Measurements from ENCODE around the gene PCSK2. TPM values are rescaled to one million over a fixed set of nuclear protein-coding genes. Genes with fewer than 3 reads are reported as not detected.

Gene PCSK2
- total RNA-seq, 4 donors from 2014 or later, result 0.29 TPM; not detected in 3

GRCh38 chr20:17197041-17197440, 29.8 kb upstream of the PCSK2 start:
- H3K36me3 ChIP-seq, result no peaks in the 10 kb centered on the region
- no peak overlapping the region for H3K4me3 ChIP-seq
- DNase-seq (no peak), ATAC-seq (no peak)
- H3K9me3 ChIP-seq, result no peaks in the 10 kb centered on the region
- H3K27ac ChIP-seq, result no peak overlapping the region
- in situ Hi-C loops (cut with MboI; ENCODE audit: low sequenced_read_pairs in 4 of 4), result no loop called here
- TF ChIP-seq CTCF (IDR thresholded peaks at IDR 0.05 in 4 of 5, conservative IDR thresholded peaks at IDR 0.05 in 1 of 5), result no peak
- TF ChIP-seq POLR2A (IDR thresholded peaks at IDR 0.05), result no peak
- intact Hi-C loops (cut with DNase I; ENCODE audit: low total_unique reads), result no loop called here
- H3K27me3 ChIP-seq, result no peaks in the 10 kb centered on the region
- H3K4me1 ChIP-seq, result no peaks in the 10 kb centered on the region

DNA sequence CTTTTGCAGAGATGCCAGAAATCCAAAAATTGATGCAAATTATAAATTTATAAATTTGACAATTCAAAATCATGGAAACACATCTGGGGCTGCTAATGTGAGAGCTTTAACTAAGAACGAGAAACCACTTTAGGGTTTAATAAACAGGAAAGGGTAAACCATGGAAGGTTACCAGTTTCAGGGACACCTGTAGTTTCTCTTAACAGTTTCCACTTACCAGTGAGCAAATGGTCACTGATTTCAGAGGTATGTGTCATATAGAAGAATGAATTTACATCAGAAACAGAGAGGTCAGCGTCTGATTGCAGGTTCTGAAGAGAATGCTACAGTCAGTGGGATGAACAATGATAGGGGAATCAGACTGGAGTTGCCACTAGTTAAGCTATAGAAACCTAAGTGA, 24.8 kb upstream of the PCSK2 start:
- H3K9me3 ChIP-seq, result no peaks in the 10 kb centered on the region
- H3K27ac ChIP-seq, result no peak overlapping the region
- no peak for DNase-seq
- intact Hi-C loops (cut with DNase I; ENCODE audit: low total_unique reads) (no loop called here), in situ Hi-C loops (cut with MboI; ENCODE audit: low sequenced_read_pairs in 4 of 4) (no loop called here)
- H3K27me3 ChIP-seq, result no peaks in the 10 kb centered on the region
- no peaks in the 10 kb centered on the region for H3K36me3 ChIP-seq
- no peak overlapping the region for H3K4me3 ChIP-seq
- no peaks in the 10 kb centered on the region for H3K4me1 ChIP-seq
- TF ChIP-seq CTCF (IDR thresholded peaks at IDR 0.05 in 4 of 5, conservative IDR thresholded peaks at IDR 0.05 in 1 of 5) (no peak), POLR2A (IDR thresholded peaks at IDR 0.05) (no peak)
- no peak for ATAC-seq

DNA sequence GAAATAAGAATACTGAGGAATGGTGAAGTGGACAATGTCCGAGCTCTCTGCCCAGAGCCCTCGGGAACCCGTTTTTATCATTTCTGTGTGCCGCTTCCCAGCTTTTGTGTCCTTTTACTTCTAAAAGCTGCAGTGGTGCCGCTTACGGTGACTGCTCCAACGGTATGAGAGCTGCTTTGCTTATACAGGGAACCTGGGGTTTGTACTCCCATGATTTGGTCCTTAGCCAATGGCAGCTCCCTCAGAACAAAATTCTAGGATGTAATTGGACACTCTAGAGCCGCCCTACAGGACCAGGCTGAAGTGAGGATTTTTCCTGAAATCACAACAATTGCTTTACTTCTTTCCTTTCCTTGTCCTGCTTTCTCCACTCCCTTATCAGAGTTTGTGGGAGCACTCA, 24.2 kb upstream of the PCSK2 start:
- no peaks in the 10 kb centered on the region for H3K36me3 ChIP-seq
- no peak overlapping the region for H3K4me3 ChIP-seq
- DNase-seq, result no peak
- in situ Hi-C loops (cut with MboI; ENCODE audit: low sequenced_read_pairs in 4 of 4) (no loop called here), intact Hi-C loops (cut with DNase I; ENCODE audit: low total_unique reads) (no loop called here)
- H3K9me3 ChIP-seq, result no peaks in the 10 kb centered on the region
- TF ChIP-seq POLR2A (IDR thresholded peaks at IDR 0.05) (no peak), CTCF (IDR thresholded peaks at IDR 0.05 in 4 of 5, conservative IDR thresholded peaks at IDR 0.05 in 1 of 5) (no peak)
- H3K27ac ChIP-seq, result no peak overlapping the region
- ATAC-seq, result no peak
- no peaks in the 10 kb centered on the region for H3K4me1 ChIP-seq
- H3K27me3 ChIP-seq, result no peaks in the 10 kb centered on the region

DNA sequence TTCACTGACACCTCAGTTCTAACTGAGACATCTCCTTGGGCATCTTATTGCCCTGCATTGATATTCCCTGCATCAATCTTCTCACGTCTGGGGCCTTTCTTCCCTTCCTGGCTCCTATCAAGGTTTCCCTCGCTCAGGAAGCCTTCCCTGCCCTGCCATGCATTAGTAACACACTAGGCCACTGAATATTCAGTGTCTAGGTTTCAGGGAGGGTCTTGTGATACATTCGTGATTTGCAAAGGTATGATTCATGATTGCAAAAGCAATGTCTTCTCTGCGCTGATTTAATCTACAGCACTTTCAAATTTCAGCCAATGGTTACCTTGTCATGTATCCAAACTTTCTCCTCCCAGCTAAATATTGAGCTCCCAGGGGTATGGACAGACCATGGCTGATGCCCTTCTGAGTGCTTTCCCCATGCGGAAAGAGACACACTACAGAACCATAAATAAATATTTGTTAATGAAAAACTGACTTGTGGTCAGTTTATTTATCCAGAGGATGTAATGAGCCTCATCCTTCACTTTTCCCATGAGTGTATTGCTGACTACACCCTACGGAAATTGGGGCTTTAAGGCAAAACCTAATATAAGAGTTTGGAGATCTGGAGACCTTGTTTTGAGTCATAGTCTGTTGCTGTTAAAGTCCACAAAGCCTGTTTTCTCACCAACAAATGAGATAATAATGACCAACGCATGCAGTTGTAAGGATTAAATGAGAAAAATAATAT, 21.6 kb upstream of the PCSK2 start:
- in situ Hi-C loops (cut with MboI; ENCODE audit: low sequenced_read_pairs in 4 of 4), result no loop called here
- DNase-seq (no peak), ATAC-seq (no peak)
- no peaks in the 10 kb centered on the region for H3K9me3 ChIP-seq
- H3K27me3 ChIP-seq, result no peaks in the 10 kb centered on the region
- H3K36me3 ChIP-seq, result no peaks in the 10 kb centered on the region
- no peak overlapping the region for H3K4me3 ChIP-seq
- intact Hi-C loops (cut with DNase I; ENCODE audit: low total_unique reads), result no loop called here
- TF ChIP-seq POLR2A (IDR thresholded peaks at IDR 0.05) (no peak), CTCF (IDR thresholded peaks at IDR 0.05 in 4 of 5, conservative IDR thresholded peaks at IDR 0.05 in 1 of 5) (no peak)
- no peak overlapping the region for H3K27ac ChIP-seq
- no peaks in the 10 kb centered on the region for H3K4me1 ChIP-seq

GRCh38 chr20:17210387-17210786, 16.5 kb upstream of the PCSK2 start:
- Histone ChIP-seq H3K9me3 (no peaks in the 10 kb centered on the region), H3K36me3 (no peaks in the 10 kb centered on the region), H3K4me3 (no peak overlapping the region), H3K27ac (no peak overlapping the region), H3K27me3 (no peaks in the 10 kb centered on the region), H3K4me1 (no peaks in the 10 kb centered on the region)
- no peak for ATAC-seq
- in situ Hi-C loops (cut with MboI; ENCODE audit: low sequenced_read_pairs in 4 of 4), result no loop called here
- no peak for DNase-seq
- intact Hi-C loops (cut with DNase I; ENCODE audit: low total_unique reads), result no loop called here
- TF ChIP-seq POLR2A (IDR thresholded peaks at IDR 0.05) (no peak), CTCF (IDR thresholded peaks at IDR 0.05 in 4 of 5, conservative IDR thresholded peaks at IDR 0.05 in 1 of 5) (no peak)
